GM12878 (cell line): ENCODE data around the gene PQBP1. TPM values are rescaled to one million over a fixed set of nuclear protein-coding genes. Genes with fewer than 3 reads are reported as not detected.
A peak's percentile ranks its signal among the peaks of the same experiment; 100 is the strongest.

Experiments
- BCL11A ChIP-seq: IDR thresholded peaks from 2 replicates; pipeline ENCODE4 v1.6.1; 2011; ENCODE audit warnings: low read depth, low read length
- BHLHE40 ChIP-seq, 2 experiments: fragments of 450-650 bp in 1 of 2; IDR thresholded peaks; 2 replicates each; pipeline ENCODE4 v1.6.1; 2011 to 2017; ENCODE audit warnings: low read depth in 2 of 2, borderline replicate concordance in 1 of 2, improper control_type of control experiment in 1 of 2, low read length in 1 of 2, mild to moderate bottlenecking in 1 of 2
- EED ChIP-seq: sonication (generic); IDR thresholded peaks from 2 replicates; pipeline ENCODE4 v1.6.1; 2016; ENCODE audit warnings: antibody characterized with exemption, low read depth
- ETV6 ChIP-seq, 2 experiments: fragments of 450-650 bp in 1 of 2; IDR thresholded peaks in 1 of 2; conservative IDR thresholded peaks in 1 of 2; 2 replicates each; pipeline ENCODE4 v1.6.1; 2014; ENCODE audit warnings: antibody characterized with exemption in 1 of 2, borderline replicate concordance in 1 of 2, low read depth in 1 of 2, mild to moderate bottlenecking in 1 of 2, moderate library complexity in 1 of 2
- HCFC1 ChIP-seq: fragments of 150-350 bp; IDR thresholded peaks from 2 replicates; pipeline ENCODE4 v1.6.1; 2014; ENCODE audit warnings: low read length
- IKZF1 ChIP-seq: fragments of 450-650 bp; conservative IDR thresholded peaks from 2 replicates; pipeline ENCODE4 v1.6.1; 2017; ENCODE audit warnings: antibody characterized with exemption, mild to moderate bottlenecking
- NR2C2 ChIP-seq: IDR thresholded peaks from 2 replicates; pipeline ENCODE4 v1.6.1; 2011; ENCODE audit warnings: borderline replicate concordance, low read depth; ENCODE audit not compliant: control insufficient read depth, insufficient read length
- PKNOX1 ChIP-seq: fragments of 450-650 bp; IDR thresholded peaks from 2 replicates; pipeline ENCODE4 v1.6.1; 2016; ENCODE audit warnings: mild to moderate bottlenecking
- SMAD1 ChIP-seq: fragments of 450-650 bp; IDR thresholded peaks from 2 replicates; pipeline ENCODE4 v1.6.1; 2018; ENCODE audit warnings: mild to moderate bottlenecking, low read depth; ENCODE audit not compliant: partially characterized antibody
- SMAD5 ChIP-seq: IDR thresholded peaks from 2 replicates; pipeline ENCODE4 v1.6.1; 2016; ENCODE audit warnings: antibody characterized with exemption, low read depth
- SREBF1 ChIP-seq: IDR thresholded peaks from 2 replicates; pipeline ENCODE4 v1.6.1; 2012; ENCODE audit warnings: mild to moderate bottlenecking, low read length
- TCF12 ChIP-seq: IDR thresholded peaks from 2 replicates; pipeline ENCODE4 v1.6.1; 2011; ENCODE audit warnings: low read depth, mild to moderate bottlenecking, low read length
- YY1 ChIP-seq: IDR thresholded peaks from 2 replicates; pipeline ENCODE4 v1.6.1; 2011; ENCODE audit warnings: low read depth, mild to moderate bottlenecking, low read length
- polyA plus RNA-seq, 11 experiments: library from polyadenylated mRNA; depleted of rRNA in 4 of 11; unstranded in 6 of 11; stranded (reverse) in 5 of 11; fragments of >200 nt; fragmentation: Nextera tagmentation in 4 of 11; fragmentation: Illumina TruSeq in 1 of 11; extraction: Ambion mirVana in 4 of 11; extraction: Trizol in 1 of 11; gene quantifications; 1 replicate in 1 of 11; 2 replicates in 10 of 11; pipeline versions ENCODE4 v1.2.1 to v1.2.3, GENCODE V29; 2011 to 2016; ENCODE audit warnings: inconsistent platforms in 2 of 11, missing spikeins in 2 of 11, low read depth in 1 of 11
- total RNA-seq, 4 experiments: library from RNA; depleted of rRNA in 3 of 4; stranded (reverse); fragments of >200 nt in 3 of 4; fragmentation: Illumina TruSeq in 1 of 4; extraction: Trizol in 1 of 4; gene quantifications; 2 replicates each; pipeline versions ENCODE4 v1.2.1 to v1.2.3, GENCODE V29; 2013 to 2021
- TF ChIP-seq, protein P1 (sequence below): fragments of 450-650 bp; IDR thresholded peaks from 2 replicates; pipeline ENCODE4 v1.6.1; 2017; ENCODE audit warnings: mild to moderate bottlenecking, moderate library complexity
- TF ChIP-seq, protein P2 (sequence below): fragments of 450-650 bp; IDR thresholded peaks from 2 replicates; pipeline ENCODE4 v1.6.1; 2018; ENCODE audit warnings: mild to moderate bottlenecking, low read depth, moderate library complexity; ENCODE audit not compliant: partially characterized antibody
- TF ChIP-seq, protein P3 (sequence below): IDR thresholded peaks from 2 replicates; pipeline ENCODE4 v1.6.1; 2012; ENCODE audit warnings: low read depth, low read length, improper control_type of control experiment
- TF ChIP-seq, protein P4 (sequence below): IDR thresholded peaks from 2 replicates; pipeline ENCODE4 v1.6.1; 2011; ENCODE audit warnings: mild to moderate bottlenecking, low read depth, low read length, moderate library complexity; ENCODE audit not compliant: insufficient replicate concordance

Gene PQBP1
- total and polyA plus RNA-seq, 10 of the 15 experiments (the other 5 are each of a cell fraction or from before 2014, with no cell fraction given), result 12.5 to 74.8 (median 68.5) TPM

- TF ChIP-seq, protein P1, sequence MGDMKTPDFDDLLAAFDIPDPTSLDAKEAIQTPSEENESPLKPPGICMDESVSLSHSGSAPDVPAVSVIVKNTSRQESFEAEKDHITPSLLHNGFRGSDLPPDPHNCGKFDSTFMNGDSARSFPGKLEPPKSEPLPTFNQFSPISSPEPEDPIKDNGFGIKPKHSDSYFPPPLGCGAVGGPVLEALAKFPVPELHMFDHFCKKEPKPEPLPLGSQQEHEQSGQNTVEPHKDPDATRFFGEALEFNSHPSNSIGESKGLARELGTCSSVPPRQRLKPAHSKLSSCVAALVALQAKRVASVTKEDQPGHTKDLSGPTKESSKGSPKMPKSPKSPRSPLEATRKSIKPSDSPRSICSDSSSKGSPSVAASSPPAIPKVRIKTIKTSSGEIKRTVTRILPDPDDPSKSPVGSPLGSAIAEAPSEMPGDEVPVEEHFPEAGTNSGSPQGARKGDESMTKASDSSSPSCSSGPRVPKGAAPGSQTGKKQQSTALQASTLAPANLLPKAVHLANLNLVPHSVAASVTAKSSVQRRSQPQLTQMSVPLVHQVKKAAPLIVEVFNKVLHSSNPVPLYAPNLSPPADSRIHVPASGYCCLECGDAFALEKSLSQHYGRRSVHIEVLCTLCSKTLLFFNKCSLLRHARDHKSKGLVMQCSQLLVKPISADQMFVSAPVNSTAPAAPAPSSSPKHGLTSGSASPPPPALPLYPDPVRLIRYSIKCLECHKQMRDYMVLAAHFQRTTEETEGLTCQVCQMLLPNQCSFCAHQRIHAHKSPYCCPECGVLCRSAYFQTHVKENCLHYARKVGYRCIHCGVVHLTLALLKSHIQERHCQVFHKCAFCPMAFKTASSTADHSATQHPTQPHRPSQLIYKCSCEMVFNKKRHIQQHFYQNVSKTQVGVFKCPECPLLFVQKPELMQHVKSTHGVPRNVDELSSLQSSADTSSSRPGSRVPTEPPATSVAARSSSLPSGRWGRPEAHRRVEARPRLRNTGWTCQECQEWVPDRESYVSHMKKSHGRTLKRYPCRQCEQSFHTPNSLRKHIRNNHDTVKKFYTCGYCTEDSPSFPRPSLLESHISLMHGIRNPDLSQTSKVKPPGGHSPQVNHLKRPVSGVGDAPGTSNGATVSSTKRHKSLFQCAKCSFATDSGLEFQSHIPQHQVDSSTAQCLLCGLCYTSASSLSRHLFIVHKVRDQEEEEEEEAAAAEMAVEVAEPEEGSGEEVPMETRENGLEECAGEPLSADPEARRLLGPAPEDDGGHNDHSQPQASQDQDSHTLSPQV, result no peak
- no peak for TF ChIP-seq NR2C2
- TF ChIP-seq IKZF1, result peak; percentile 58
- 0 out of 2 replicates have a peak, but pooled peaks have one; percentile 42 for TF ChIP-seq HCFC1
- peak; percentile 93 for TF ChIP-seq YY1
- TF ChIP-seq, protein P2, sequence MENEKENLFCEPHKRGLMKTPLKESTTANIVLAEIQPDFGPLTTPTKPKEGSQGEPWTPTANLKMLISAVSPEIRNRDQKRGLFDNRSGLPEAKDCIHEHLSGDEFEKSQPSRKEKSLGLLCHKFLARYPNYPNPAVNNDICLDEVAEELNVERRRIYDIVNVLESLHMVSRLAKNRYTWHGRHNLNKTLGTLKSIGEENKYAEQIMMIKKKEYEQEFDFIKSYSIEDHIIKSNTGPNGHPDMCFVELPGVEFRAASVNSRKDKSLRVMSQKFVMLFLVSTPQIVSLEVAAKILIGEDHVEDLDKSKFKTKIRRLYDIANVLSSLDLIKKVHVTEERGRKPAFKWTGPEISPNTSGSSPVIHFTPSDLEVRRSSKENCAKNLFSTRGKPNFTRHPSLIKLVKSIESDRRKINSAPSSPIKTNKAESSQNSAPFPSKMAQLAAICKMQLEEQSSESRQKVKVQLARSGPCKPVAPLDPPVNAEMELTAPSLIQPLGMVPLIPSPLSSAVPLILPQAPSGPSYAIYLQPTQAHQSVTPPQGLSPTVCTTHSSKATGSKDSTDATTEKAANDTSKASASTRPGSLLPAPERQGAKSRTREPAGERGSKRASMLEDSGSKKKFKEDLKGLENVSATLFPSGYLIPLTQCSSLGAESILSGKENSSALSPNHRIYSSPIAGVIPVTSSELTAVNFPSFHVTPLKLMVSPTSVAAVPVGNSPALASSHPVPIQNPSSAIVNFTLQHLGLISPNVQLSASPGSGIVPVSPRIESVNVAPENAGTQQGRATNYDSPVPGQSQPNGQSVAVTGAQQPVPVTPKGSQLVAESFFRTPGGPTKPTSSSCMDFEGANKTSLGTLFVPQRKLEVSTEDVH, result peak; percentile 16
- no peak for TF ChIP-seq SMAD1
- no peak for TF ChIP-seq TCF12
- TF ChIP-seq PKNOX1, result peak; percentile 53; the same call in 1 of the 2 replicates
- no peak for TF ChIP-seq SMAD5
- TF ChIP-seq, protein P3, sequence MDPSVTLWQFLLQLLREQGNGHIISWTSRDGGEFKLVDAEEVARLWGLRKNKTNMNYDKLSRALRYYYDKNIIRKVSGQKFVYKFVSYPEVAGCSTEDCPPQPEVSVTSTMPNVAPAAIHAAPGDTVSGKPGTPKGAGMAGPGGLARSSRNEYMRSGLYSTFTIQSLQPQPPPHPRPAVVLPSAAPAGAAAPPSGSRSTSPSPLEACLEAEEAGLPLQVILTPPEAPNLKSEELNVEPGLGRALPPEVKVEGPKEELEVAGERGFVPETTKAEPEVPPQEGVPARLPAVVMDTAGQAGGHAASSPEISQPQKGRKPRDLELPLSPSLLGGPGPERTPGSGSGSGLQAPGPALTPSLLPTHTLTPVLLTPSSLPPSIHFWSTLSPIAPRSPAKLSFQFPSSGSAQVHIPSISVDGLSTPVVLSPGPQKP, result 0 out of 2 replicates have a peak, but pooled peaks have one; percentile 29
- no peak for TF ChIP-seq SREBF1
- no peak for TF ChIP-seq EED
- TF ChIP-seq, protein P4, sequence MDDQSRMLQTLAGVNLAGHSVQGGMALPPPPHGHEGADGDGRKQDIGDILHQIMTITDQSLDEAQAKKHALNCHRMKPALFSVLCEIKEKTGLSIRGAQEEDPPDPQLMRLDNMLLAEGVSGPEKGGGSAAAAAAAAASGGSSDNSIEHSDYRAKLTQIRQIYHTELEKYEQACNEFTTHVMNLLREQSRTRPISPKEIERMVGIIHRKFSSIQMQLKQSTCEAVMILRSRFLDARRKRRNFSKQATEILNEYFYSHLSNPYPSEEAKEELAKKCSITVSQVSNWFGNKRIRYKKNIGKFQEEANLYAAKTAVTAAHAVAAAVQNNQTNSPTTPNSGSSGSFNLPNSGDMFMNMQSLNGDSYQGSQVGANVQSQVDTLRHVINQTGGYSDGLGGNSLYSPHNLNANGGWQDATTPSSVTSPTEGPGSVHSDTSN, result peak; percentile 54
- 0 out of 4 replicates have a peak, but pooled peaks of 1 of the 2 experiments have one; percentile 25 for TF ChIP-seq ETV6 (conservative IDR thresholded peaks at IDR 0.05 in 1 of 2, IDR thresholded peaks at IDR 0.05 in 1 of 2; ENCODE audit: borderline replicate concordance in 1 of 2, low read depth in 1 of 2)
- TF ChIP-seq BHLHE40 (IDR thresholded peaks at IDR 0.05; ENCODE audit: borderline replicate concordance in 1 of 2, low read depth in 2 of 2, low read length in 1 of 2), result peak in 1 of 2 experiments; percentile 32; a peak in 2 of 4 replicates
- TF ChIP-seq BCL11A, result no peak
Measured at GRCh38 chrX:48911412-48912182, 13.9 kb downstream of the PQBP1 start, which contains the start of gene SLC35A2 (continued).
